ENCODE results near the gene SPAG6. TPM values are rescaled to one million over a fixed set of nuclear protein-coding genes. Genes with fewer than 3 reads are reported as not detected.

The SPAG6 gene
- total and polyA plus RNA-seq, 9 of the 15 experiments (the other 6 are each of a cell fraction or from before 2014, with no cell fraction given), result 3.5 to 23.1 (median 11.8) TPM

GRCh38 chr10:22433875-22434274 is 88.6 kb downstream of the SPAG6 start (continued):
- TF ChIP-seq ZNF239 (CRISPR knock-in tag; IDR thresholded peaks at IDR 0.05) (no peak), SMARCE1 (IDR thresholded peaks at IDR 0.05) (peak; percentile 34; the same call in 1 of the 2 replicates), RCOR1 (IDR thresholded peaks at IDR 0.05; ENCODE audit: borderline replicate concordance in 1 of 2, low read depth in 2 of 2, low read length in 2 of 2) (no peak), HNRNPH1 (optimal IDR thresholded peaks at IDR 0.05; ENCODE audit: low read depth, low read length) (no peak), ELF4 (CRISPR knock-in tag; IDR thresholded peaks at IDR 0.05) (no peak), SNRNP70 (optimal IDR thresholded peaks at IDR 0.05; ENCODE audit: low read depth, low read length) (no peak), KLF10 (CRISPR knock-in tag; IDR thresholded peaks at IDR 0.05) (no peak), LCOR (CRISPR knock-in tag; IDR thresholded peaks at IDR 0.05) (no peak), SP1 (CRISPR knock-in tag; IDR thresholded peaks at IDR 0.05) (no peak), CREM (IDR thresholded peaks at IDR 0.05; ENCODE audit: low read depth) (peak; percentile 12; the same call in 1 of the 2 replicates), KLF16 (IDR thresholded peaks at IDR 0.05) (no peak), NR1H2 (CRISPR knock-in tag; IDR thresholded peaks at IDR 0.05) (no peak), ATF3 (IDR thresholded peaks at IDR 0.05) (peak; percentile 98), ATF3 (CRISPR knock-in tag; conservative IDR thresholded peaks at IDR 0.05) (peak; percentile 62; the same call in 1 of the 2 replicates), KLF1 (tag; IDR thresholded peaks at IDR 0.05) (no peak), CEBPG (CRISPR knock-in tag; IDR thresholded peaks at IDR 0.05) (no peak), CEBPG (tag; conservative IDR thresholded peaks at IDR 0.05 in 1 of 2, IDR thresholded peaks at IDR 0.05 in 1 of 2) (peak in 1 of 2 experiments; percentile 54; a peak in 2 of 4 replicates), MITF (IDR thresholded peaks at IDR 0.05) (no peak), ZNF778 (CRISPR knock-in tag; IDR thresholded peaks at IDR 0.05) (no peak), HNRNPL (IDR thresholded peaks at IDR 0.05; ENCODE audit: low read depth, low read length) (no peak), CREB3 (tag; conservative IDR thresholded peaks at IDR 0.05; ENCODE audit: low read depth) (no peak), FOSL1 (tag; conservative IDR thresholded peaks at IDR 0.05) (peak; percentile 91), ARNT (IDR thresholded peaks at IDR 0.05) (no peak), ELK1 (CRISPR knock-in tag; IDR thresholded peaks at IDR 0.05) (no peak), NFE2 (IDR thresholded peaks at IDR 0.05; ENCODE audit: low read depth) (peak; percentile 12; the same call in 1 of the 2 replicates), KAT8 (IDR thresholded peaks at IDR 0.05; ENCODE audit: low read depth) (no peak), ZNF445 (CRISPR knock-in tag; IDR thresholded peaks at IDR 0.05; ENCODE audit: low read depth) (no peak), COPS2 (conservative IDR thresholded peaks at IDR 0.05) (no peak)
